PC-9 (cell line): Measurements from ENCODE around the gene TMEFF2.

Source experiments
- EZH2 ChIP-seq: fragments of 200-600 bp; sonication (generic); IDR thresholded peaks from 2 replicates; pipeline ENCODE4 v1.8.0; 2017; ENCODE audit warnings: antibody characterized with exemption, low read depth
- TF ChIP-seq, protein P1 (sequence below): fragments of 200-600 bp; sonication (generic); conservative IDR thresholded peaks from 2 replicates; pipeline ENCODE4 v1.6.1; 2017; ENCODE audit warnings: mixed run types, antibody characterized with exemption, mild to moderate bottlenecking, moderate library complexity

DNA sequence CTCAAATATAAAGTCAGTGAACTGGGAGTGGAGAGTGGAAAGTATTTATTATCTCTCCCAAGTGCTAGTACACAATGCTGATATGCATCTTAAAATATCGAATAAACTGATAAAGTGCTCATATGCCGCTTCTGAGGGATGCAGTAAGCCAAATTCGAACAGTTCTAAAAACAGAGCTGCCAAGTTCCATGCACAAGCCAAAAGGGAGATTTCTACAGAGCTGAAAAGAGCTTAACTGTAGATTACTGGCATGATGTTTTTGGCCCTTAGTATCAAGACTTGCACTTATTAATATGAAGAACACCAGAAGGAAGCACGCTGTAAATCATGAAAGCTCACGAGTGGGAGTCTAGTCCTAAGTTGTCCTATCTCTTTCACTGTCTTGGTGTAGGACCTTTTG lies 7.9 kb downstream of the TMEFF2 start:
- TF ChIP-seq, protein P1, sequence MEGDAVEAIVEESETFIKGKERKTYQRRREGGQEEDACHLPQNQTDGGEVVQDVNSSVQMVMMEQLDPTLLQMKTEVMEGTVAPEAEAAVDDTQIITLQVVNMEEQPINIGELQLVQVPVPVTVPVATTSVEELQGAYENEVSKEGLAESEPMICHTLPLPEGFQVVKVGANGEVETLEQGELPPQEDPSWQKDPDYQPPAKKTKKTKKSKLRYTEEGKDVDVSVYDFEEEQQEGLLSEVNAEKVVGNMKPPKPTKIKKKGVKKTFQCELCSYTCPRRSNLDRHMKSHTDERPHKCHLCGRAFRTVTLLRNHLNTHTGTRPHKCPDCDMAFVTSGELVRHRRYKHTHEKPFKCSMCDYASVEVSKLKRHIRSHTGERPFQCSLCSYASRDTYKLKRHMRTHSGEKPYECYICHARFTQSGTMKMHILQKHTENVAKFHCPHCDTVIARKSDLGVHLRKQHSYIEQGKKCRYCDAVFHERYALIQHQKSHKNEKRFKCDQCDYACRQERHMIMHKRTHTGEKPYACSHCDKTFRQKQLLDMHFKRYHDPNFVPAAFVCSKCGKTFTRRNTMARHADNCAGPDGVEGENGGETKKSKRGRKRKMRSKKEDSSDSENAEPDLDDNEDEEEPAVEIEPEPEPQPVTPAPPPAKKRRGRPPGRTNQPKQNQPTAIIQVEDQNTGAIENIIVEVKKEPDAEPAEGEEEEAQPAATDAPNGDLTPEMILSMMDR: no peak
- no peak for TF ChIP-seq EZH2
